HG02970 (cell line): ENCODE results near the gene DNAJB2.
A peak's percentile ranks its signal among the peaks of the same experiment; 100 is the strongest.
"Not testable (repeated sequence)": the region's sequence is repeated elsewhere in the genome, so short reads cannot be mapped to it uniquely, and the experiment has no call there.

ENCODE experiments used
- ATAC-seq: cut with Tn5 transposase; IDR thresholded peaks from one replicate; pipeline ENCODE4 v1.9.1; 2021; ENCODE audit warnings: mild to moderate bottlenecking, moderate library complexity, moderate number of reproducible peaks; ENCODE audit not compliant: unreplicated experiment, low FRiP score

Gene DNAJB2

DNA sequence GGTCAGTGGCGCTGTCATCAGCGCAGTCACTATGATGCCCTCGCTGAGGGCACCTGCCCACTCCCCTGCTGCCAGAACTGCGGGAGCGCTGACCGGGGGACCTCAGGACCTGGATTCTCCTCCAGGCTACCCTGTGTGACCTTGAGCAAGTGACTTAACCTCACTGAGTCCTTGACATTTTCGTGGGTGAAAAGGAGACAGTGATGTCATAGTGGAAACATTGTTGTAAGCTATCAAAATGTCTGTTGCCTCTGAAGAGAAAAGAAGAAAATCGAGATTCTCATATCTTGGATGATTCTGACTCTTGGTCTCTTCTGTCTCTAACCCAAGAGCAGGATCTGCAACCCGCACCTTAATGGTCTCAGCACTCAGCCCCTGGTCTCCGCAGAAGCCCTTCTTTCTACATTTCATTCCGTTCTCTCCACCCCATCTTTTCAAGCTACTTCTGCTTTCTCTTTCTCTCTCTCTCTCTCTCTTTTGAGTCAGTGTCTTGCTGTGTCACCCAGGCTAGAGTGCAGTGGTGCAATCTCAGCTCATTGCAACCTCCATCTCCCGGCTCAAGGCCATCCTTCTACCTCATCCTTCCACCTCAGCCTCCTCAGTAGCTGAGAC is 24.5 kb upstream of the DNAJB2 start:
- peak; percentile 25 for ATAC-seq

DNA sequence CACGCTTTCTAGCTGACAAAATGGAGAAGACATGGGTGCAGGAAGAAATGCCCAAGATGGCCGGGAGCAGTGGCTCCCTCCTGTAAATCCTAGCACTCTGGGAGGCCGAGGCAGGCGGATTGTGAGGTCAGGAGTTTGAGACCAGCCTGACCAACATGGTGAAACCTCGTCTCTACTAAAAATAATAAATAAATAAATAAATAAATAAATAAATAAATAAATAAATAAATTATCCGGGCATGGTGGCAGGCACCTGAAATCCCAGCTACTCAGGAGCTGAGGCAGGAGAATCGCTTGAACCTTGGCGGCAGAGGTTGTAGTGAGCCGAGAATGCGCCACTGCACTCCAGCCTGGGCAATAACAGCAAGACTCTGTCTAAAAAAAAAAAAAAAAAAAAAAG is 20.2 kb upstream of the DNAJB2 start:
- ATAC-seq, result not testable (repeated sequence)

DNA sequence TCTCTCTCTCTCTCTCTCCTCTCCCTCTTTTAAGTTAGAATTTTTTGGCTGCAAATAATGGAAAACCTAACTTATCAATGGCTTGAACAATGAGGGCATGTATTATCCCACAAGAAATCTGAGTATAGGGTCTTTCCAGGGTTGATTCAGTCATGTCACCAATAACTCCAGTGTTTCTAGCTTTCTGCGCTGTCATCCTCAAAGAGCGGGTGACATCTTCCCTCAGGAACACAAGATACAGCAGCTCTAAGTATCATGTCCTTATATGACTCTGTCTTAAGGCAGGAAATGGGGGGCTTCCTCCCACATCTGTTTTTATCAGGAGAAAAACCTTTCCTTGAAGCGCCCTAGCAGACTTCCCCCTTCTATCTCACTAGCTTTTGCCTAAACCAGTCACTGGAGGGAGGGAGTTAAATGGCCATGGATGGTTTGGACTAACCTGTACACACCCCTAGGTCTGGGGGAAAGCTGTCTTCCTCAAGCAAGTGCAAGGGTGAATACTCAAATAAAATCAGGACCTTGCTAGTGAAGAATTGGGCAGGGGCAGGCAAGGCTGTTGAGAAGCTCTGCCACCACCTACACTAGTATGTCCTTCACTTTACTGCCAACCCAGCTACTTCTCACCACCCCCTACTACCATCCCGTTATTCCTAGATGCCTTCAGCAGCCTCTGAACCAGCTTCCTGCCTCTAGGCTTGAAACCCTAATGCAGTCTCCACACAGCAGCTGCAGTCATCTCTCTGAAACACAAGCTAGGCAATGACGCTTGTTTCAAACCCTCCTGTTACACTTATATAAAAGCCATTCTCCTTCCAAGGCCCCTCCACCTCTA is 17.9 kb upstream of the DNAJB2 start:
- ATAC-seq, result no peak

DNA sequence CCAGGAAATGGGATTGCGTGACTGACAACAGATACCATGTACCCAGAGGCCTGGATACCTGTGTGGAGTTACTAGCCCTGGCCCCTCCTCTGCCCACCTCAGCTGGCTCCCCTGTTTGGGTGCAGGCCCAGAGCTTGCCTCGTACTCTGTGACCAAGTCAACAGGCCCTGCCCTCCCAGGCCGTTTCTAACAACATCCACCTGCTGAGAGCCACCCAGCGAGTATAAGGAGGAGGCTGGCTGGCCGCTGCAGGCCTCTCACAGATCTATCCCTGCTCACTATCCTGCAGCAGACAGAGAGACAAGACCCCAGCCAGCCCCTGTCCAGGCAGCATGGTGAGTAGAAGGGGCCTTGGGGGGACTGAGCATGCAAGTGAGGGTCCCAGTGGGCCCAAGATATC is 12.9 kb upstream of the DNAJB2 start:
- ATAC-seq, result no peak

DNA sequence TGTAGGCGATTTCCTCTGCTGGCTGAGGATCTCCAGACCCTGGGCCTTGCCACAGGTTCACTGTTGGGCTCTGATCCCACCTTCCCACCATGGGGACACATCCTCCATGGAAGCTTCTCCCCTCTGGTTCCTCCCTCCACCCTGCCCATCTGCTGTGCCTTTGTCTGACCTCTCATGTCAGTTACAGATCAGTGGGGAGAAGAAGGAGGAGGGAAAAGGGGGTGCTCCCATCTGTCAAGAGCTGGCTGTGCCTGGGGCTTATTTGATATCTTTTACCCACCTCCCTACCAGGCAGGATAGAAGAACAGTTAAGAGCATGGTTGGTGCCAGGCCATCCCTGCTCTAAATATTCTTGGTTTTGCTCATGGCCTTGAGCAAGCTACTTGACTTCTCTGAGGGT is 12.3 kb upstream of the DNAJB2 start:
- ATAC-seq, result no peak

DNA sequence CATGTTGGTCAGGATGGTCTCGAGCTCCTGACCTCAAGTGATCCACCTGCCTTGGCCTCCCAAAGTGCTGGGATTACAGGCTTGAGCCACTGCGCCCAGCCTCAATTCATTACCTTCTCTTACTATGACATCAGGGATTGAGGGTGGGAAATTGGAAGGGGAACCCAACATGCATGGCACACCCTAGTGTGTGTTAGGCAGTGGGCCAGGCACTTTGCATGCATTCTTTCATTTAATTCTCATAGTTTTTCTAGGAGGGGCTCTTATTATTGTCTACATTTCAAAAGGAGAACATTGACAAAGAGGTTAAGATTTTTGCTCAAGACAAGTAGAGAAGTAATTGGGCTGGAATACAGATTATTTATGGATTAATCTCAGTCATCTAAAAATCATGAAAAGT is 10.9 kb upstream of the DNAJB2 start:
- no peak for ATAC-seq

DNA sequence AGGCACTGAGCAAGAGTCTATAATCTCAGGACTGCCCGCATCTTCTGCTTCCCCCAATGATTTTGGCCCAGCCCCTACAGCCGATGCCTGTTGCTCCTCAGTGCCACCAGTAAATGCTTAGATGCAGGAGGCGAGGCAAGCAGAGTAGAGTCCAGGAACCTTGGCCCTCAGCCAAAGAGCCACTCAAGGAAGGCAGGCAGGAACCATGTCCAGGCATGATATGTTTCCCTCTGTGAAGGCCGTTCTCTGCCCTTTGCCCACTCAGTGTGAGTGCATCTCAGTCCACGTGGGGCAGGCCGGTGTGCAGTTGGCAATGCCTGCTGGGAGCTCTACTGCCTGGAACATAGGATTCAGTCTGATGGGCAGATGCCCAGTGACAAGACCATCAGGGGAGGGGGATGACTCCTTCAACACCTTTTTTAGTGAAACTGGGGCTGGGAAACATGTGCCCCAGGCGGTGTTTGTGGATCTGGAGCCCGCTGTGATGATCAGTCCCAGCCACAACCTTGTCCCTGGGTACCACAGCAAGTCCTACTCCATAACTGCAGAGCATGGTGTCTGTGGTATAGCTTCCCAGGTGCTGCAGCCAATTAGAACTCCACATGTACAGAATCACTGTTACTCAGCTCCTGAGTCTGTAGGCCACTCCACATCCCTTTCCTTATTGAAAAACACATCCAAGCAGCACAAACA is 9.7 kb upstream of the DNAJB2 start:
- no peak for ATAC-seq

DNA sequence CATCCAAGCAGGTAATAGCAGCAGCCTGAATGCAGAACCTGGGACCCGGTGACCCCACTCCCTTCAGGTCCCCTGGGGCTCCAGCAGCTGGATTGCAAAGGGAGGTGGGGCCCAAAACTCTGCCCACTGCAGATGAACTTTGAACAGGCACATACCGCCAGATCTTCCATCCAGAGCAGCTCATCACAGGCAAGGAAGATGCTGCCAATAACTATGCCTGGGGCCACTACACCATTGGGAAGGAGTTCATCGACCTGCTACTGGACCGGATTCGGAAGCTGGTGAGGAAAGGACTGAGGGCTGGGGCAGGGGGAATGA is 9.2 kb upstream of the DNAJB2 start:
- ATAC-seq, result no peak

DNA sequence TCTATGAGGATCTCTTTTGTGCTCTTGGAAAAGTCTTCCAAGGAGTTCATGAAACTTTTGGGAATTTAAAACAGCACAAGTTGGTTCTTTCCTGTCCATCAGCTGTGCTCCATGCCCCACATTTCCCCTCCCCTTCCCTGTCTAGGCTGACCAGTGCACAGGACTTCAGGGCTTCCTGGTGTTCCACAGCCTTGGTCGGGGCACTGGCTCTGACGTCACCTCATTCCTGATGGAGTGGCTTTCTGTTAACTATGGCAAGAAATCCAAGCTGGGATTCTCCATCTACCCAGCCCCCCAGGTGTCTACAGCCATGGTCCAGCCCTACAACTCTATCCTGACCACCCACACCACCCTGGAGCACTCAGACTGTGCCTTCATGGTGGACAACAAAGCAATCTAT is 8.1 kb upstream of the DNAJB2 start:
- ATAC-seq, result no peak

DNA sequence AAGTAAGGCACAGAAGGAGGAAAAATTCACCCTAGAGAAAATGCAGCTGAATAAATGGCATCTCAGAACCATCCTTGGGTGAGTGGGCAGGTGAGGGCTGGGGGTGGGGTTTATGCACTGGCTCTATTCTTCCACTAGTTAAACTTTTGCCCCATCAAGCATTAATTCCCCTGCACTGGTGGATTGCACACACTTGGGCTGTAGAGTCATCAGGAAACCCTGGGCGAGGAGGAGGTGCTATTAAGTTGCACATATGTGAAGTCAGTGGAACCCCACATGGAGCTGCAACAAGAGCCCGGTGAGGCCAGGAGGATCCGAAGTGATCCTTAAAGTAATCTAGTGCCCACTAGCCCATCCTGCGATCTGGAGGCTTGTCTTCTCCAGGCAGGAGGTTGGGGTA is 6.8 kb upstream of the DNAJB2 start:
- no peak for ATAC-seq

DNA sequence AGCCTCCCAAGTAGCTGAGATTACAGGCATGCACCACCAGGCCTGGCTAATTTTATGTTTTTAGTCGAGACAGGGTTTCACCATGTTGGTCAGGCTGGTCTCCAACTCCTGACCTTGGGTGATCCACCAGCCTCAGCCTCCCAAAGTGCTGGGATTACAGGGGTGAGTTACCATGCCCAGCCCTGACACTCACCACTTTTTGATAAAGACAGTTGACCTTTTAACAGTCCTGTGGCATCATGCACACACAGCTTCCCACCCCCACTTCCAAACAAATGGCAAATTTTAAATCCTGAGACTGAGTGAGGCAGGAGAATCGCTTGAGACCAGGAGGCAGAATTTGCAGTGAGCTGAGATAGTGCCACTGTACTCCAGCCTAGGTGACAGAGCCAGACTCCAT is 6.2 kb upstream of the DNAJB2 start:
- no peak for ATAC-seq

DNA sequence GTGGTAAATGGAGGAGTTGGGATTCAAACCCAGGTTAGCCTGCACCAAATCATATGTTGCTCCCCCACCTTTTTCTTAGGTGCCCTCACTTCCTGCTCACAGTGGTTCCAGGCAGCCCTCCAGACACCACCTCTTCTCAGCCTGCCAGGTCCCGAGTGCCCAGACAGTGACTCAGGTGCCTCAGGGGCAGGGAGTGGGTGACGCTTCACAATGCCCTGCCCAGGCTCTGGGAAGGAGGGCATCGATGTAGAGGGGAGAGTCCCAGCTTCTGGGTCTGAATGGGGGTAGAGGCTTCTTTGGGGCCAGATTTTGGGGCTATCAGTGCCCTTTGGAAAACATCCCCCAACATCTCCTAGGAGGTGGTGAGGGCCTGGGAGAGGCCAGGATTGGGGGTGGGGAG is 5.2 kb upstream of the DNAJB2 start:
- ATAC-seq, result no peak

DNA sequence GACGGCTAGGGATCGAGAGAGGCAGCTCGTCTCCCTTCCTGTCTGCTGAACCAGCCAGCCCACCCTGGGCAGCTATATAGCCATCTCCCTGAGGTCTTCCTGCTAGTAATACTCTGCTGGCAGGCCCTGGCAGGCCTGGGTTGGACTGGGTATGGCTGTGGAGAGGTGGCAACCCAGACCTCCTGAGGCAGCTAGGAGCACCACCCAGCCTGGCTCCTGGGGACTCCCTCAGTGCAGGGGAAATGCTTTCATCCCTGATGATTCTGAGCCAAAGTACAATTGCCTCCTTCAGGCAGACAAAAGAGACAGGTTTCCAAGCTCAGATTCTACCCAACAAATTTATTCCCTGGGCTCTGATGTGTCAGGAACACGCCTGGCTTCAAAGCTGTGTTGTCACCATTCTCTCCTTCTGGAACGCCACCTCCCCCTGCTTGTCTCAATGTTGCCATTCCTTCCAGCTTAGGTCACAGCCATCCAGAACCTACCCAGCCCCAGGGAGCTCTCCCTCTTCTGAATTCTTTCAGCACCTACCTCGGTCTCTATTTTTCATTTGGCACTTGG is 4.7 kb upstream of the DNAJB2 start:
- no peak for ATAC-seq

DNA sequence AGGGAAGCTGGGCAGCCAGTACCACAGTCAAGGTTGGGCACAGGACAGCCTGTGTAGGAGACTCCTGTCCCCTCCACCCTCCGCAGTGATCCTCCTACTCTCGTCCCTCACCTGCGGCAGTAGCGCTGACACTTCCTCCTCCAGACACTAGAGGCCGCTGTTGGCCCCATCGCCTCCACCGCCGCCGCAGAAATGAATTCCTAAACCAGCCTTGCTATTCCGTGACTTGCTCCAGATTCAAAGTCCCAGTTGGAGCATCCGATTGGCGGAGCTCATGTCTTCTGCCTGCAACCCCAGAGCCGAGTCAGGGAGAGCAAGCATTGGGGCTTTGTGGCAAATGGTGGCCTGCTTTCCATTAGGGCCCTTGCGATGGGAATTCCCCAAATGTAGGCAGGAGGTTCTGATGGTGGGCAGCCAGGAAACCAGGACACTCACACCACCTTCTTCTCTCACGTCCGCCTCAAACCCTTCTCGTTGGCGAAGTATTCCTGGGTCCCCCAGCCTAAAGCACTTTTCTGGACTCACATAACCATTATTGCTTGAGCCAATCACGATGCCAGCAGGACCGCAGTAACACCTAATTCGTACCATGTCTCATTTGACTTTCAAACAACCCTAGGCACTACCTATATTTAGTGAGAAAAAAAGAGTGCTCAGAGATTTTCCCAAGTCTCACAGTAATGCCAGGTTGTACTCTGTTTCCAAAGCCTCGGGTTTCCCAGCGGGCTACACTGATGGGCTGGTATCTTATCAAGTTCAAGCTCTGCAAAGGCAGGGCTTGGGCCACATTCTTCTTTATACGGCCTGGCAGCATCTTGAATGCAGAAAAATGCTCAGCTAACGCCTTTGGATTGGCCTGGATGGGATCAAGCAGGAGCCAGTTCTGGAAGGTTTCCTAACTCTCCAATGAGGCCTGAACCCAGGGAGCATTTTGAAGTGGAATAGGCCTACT is 1.2 kb upstream of the DNAJB2 start:
- ATAC-seq, result peak; percentile 32

DNA sequence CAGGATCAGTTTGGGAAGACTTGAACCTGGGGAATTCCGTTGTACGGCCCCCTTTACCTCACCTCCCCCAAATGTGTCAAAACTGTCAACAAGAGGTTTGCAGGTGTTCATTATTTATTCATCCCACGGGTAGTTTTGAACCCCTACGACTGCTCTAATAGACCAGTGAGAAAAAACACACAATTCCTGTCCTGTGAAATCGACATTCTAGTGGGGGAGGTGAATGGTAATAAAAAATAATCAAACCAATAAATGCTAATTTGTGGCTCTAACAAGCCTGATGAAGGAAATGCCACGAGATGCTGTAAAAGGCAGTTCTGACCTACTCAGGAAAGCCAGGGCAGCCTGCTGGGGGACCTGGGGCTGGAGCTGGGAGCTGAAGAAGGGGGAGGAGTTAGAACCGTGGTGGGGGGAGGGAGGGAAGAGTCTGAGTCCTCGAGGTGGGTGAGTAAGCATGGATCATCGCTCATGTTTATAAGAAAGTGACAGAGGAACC is 463 bp upstream of the DNAJB2 start:
- no peak for ATAC-seq

DNA sequence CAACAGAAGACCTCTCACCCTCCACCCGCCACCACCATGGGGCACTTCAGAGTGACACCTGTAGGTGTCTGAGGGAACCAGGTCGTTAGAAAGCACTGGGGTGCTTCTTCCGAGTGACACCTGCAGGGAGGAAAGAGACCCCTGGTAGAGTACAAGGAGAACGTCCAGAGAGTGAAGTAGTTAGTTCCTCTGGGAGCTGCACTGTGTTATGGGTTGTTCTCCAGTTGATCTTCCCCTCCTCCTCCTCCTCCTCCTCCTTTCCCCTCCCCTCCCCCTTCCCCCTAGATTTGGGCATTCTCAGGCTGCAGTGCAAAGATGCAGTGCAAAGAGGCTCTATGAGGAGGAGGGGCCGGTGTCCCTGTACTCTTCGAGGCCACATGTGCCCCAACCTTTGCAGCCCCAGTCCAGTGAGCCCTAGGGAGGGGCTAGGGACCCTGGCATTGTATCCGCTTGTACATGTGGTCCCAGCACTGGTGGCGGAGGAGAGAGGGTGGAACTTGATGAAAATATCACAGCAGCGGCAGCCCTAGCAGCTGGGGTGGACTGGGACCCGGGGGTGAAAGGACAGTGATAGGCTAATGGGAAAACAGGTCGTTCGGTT is 850 bp downstream of the DNAJB2 start:
- no peak for ATAC-seq

DNA sequence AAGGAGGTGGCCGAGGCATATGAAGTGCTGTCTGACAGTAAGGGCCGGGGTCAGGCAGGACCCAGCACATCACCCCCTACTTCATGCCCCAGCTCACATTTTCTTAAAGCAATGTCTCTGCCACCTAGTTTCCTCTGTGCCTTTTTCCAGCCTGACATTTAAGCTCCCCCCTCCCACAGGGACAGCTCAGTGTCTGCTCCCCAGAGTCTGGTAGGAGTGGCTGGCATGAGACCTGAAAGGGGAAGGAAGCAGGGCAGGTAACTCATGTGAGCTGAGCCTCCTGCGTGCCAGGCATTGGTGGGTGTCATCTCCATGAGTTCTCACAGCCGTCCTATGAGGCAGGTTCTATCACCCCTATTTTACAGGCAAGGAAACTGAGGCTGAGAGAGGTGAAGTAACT is 1.5 kb downstream of the DNAJB2 start:
- no peak for ATAC-seq

DNA sequence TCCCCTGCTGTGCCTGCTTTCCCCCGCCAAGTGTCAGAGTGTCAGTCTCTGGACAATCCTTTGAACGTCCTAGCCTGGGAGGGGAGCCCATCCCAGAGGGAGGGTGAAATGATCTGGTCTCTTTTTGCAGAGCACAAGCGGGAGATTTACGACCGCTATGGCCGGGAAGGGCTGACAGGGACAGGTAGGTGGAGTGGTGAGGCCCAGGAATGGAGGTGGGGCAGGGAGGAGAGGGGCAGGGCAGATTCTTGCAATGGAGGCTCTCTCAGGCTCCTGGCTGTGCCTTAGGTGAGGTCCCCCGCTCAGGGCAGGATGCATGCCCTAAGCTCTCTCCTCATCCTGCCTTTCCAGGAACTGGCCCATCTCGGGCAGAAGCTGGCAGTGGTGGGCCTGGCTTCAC is 2.4 kb downstream of the DNAJB2 start:
- no peak for ATAC-seq

DNA sequence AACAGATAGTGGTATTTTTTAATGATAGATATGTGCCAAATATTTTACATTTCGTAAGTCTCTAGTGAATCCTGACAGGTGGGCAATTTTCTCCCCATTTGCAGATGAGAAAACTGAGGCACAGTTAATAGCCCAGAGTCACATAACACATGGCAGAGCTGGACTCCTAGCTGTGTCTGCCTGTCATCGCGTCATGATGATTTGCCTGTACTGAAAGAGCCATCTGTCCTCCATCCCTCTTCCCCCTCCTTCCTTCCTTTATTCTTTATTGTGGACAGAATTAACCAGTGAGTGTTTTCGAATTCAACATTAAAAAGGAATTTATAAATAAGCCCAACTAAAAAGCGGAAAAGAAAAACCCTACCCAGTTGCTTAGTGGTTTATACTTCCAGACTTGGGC is 3.2 kb downstream of the DNAJB2 start:
- no peak for ATAC-seq
